H54 (cell line): ENCODE data around the gene HOXD9.

Experiments
- DNase-seq: peaks from one replicate; pipeline ENCODE4 v3.0.0; 2011; ENCODE audit warnings: low spot score, mixed read lengths; ENCODE audit not compliant: insufficient read length
- FAIRE-seq: peaks from 3 replicates; lab custom pipeline; 2011; peaks lifted over from hg19 to GRCh38; lab: Jason Lieb, UNC
- POLR2A ChIP-seq: IDR thresholded peaks from 2 replicates; pipeline ENCODE4 v1.6.1; 2011; ENCODE audit warnings: low read depth, mild to moderate bottlenecking, low read length

HOXD9 gene

GRCh38 chr2:176132205-176133171 lies 10.0 kb downstream of the HOXD9 start:
- FAIRE-seq: peak; percentile 30
- no peak for DNase-seq
- no peak for TF ChIP-seq POLR2A

GRCh38 chr2:176133389-176133788 lies 10.9 kb downstream of the HOXD9 start:
- no peak for TF ChIP-seq POLR2A
- DNase-seq (no peak), FAIRE-seq (no peak)

- DNase-seq: no peak
- FAIRE-seq: no peak
- no peak for TF ChIP-seq POLR2A
Observed at GRCh38 chr2:176134035-176134434, 11.5 kb downstream of the HOXD9 start.

- TF ChIP-seq POLR2A: no peak
- no peak for FAIRE-seq
Observed at GRCh38 chr2:176135035-176135440, 12.5 kb downstream of the HOXD9 start.

GRCh38 chr2:176136374-176137251 lies 14.1 kb downstream of the HOXD9 start:
- DNase-seq: peak; percentile 62
- no peak for FAIRE-seq
- no peak; the same call in 1 of the 2 replicates for TF ChIP-seq POLR2A

More at GRCh38 chr2:176135035-176135440, 12.5 kb downstream of the HOXD9 start:
- no peak for DNase-seq

GRCh38 chr2:176137252-176137580 lies 14.7 kb downstream of the HOXD9 start:
- no peak for TF ChIP-seq POLR2A
- DNase-seq (no peak), FAIRE-seq (no peak)

GRCh38 chr2:176137906-176138305 lies 15.4 kb downstream of the HOXD9 start:
- FAIRE-seq (no peak), DNase-seq (no peak)
- no peak for TF ChIP-seq POLR2A

GRCh38 chr2:176138526-176138922 lies 16.0 kb downstream of the HOXD9 start:
- DNase-seq: no peak
- no peak for FAIRE-seq
- no peak for TF ChIP-seq POLR2A

- DNase-seq (no peak), FAIRE-seq (no peak)
Observed at GRCh38 chr2:176138923-176139660, 16.6 kb downstream of the HOXD9 start.

GRCh38 chr2:176139661-176140512 lies 17.4 kb downstream of the HOXD9 start:
- FAIRE-seq (no peak), DNase-seq (no peak)
- no peak for TF ChIP-seq POLR2A

More at GRCh38 chr2:176138923-176139660, 16.6 kb downstream of the HOXD9 start:
- TF ChIP-seq POLR2A: no peak

GRCh38 chr2:176140513-176141317 lies 18.2 kb downstream of the HOXD9 start:
- FAIRE-seq (no peak), DNase-seq (peak; percentile 59)
- TF ChIP-seq POLR2A: peak; percentile 15; the same call in 1 of the 2 replicates

GRCh38 chr2:176142281-176142680 lies 19.8 kb downstream of the HOXD9 start:
- TF ChIP-seq POLR2A: no peak
- DNase-seq (no peak), FAIRE-seq (no peak)
